Stomach smooth muscle (tissue), 2 donors: Measurements from ENCODE around the gene AP3B1.

Experiments used
- H3K27ac ChIP-seq: one replicate; pipeline ENCODE4 v1.7.0; 2013; ENCODE audit warnings: mild to moderate bottlenecking, low read length, inconsistent platforms
- H3K27me3 ChIP-seq, 2 donors: one replicate each; pipeline ENCODE4 v1.7.0; 2013; ENCODE audit warnings: low read length in 2 of 2; ENCODE audit not compliant: insufficient read depth in 2 of 2, control insufficient read depth in 1 of 2
- H3K36me3 ChIP-seq, 2 donors: one replicate each; pipeline ENCODE4 v1.7.0; 2013; ENCODE audit warnings: low read length in 2 of 2; ENCODE audit not compliant: control insufficient read depth in 2 of 2, insufficient read depth in 2 of 2
- H3K4me1 ChIP-seq: one replicate; pipeline ENCODE4 v1.7.0; 2013; ENCODE audit warnings: low read length; ENCODE audit not compliant: control insufficient read depth, insufficient read depth
- H3K4me3 ChIP-seq, 2 donors: one replicate each; pipeline ENCODE4 v1.7.0; 2013; ENCODE audit warnings: low read length in 2 of 2
- H3K9ac ChIP-seq, 2 donors: one replicate each; pipeline ENCODE4 v1.7.0; 2013; ENCODE audit warnings: low read length in 2 of 2, mild to moderate bottlenecking in 1 of 2
- H3K9me3 ChIP-seq, 2 donors: one replicate each; pipeline ENCODE4 v1.7.0; 2013; ENCODE audit warnings: low read length in 2 of 2; ENCODE audit not compliant: control insufficient read depth in 2 of 2
- donor health status: healthy.
- donor health status: Pancreatic carcinoma.

AP3B1 gene

GRCh38 chr5:78287833-78288232 lies 6.7 kb downstream of the AP3B1 start:
- Histone ChIP-seq H3K27me3 (no peaks in the 10 kb centered on the region), H3K9me3 (no peaks in the 10 kb centered on the region), H3K27ac (no peak overlapping the region), H3K4me1 (no peaks in the 10 kb centered on the region), H3K9ac (no peak overlapping the region), H3K4me3 (no peak overlapping the region), H3K36me3 (no peaks in the 10 kb centered on the region)

- no peak overlapping the region for H3K27ac ChIP-seq
- no peaks in the 10 kb centered on the region for H3K9me3 ChIP-seq
- H3K9ac ChIP-seq, result no peak overlapping the region
- H3K4me1 ChIP-seq, result no peaks in the 10 kb centered on the region
- H3K27me3 ChIP-seq, result no peaks in the 10 kb centered on the region
- no peaks in the 10 kb centered on the region for H3K36me3 ChIP-seq
- no peak overlapping the region for H3K4me3 ChIP-seq
Observed at GRCh38 chr5:78287169-78287568, 7.3 kb downstream of the AP3B1 start.

GRCh38 chr5:78286290-78286689 lies 8.2 kb downstream of the AP3B1 start:
- H3K27me3 ChIP-seq, result no peaks in the 10 kb centered on the region
- H3K36me3 ChIP-seq, result no peaks in the 10 kb centered on the region
- H3K4me1 ChIP-seq, result no peaks in the 10 kb centered on the region
- no peak overlapping the region for H3K27ac ChIP-seq
- H3K4me3 ChIP-seq, result no peak overlapping the region
- no peak overlapping the region for H3K9ac ChIP-seq
- no peaks in the 10 kb centered on the region for H3K9me3 ChIP-seq

DNA sequence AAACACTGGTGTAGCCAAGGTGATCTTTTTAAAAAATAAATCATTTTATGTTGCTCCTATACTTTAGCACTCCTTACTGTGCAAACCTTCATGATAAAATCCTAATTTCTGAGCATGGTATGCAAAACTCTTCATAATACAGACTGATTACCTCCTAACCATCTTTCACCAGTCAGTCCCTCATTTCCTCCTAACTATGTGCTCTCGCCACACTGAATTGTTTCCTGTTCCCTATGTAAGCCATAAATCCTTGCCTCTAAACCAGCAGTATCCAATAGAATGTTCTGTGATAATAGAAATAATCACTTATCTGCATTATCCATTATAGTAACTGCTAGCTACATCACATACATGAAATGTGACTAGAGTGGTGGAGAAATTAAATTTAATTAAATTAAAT lies 10.7 kb downstream of the AP3B1 start:
- Histone ChIP-seq H3K36me3 (no peaks in the 10 kb centered on the region), H3K9me3 (no peaks in the 10 kb centered on the region), H3K4me1 (no peaks in the 10 kb centered on the region), H3K9ac (no peak overlapping the region), H3K27me3 (no peaks in the 10 kb centered on the region), H3K27ac (no peak overlapping the region), H3K4me3 (no peak overlapping the region)

GRCh38 chr5:78283105-78283504 lies 11.4 kb downstream of the AP3B1 start:
- Histone ChIP-seq H3K4me1 (no peaks in the 10 kb centered on the region), H3K9me3 (no peaks in the 10 kb centered on the region), H3K27me3 (no peaks in the 10 kb centered on the region), H3K9ac (no peak overlapping the region), H3K36me3 (no peaks in the 10 kb centered on the region), H3K4me3 (no peak overlapping the region), H3K27ac (no peak overlapping the region)

- H3K4me3 ChIP-seq, result no peak overlapping the region
- H3K27me3 ChIP-seq, result no peaks in the 10 kb centered on the region
- H3K27ac ChIP-seq, result no peak overlapping the region
- H3K36me3 ChIP-seq, result no peaks in the 10 kb centered on the region
- H3K4me1 ChIP-seq, result no peaks in the 10 kb centered on the region
- H3K9me3 ChIP-seq, result no peaks in the 10 kb centered on the region
- H3K9ac ChIP-seq, result no peak overlapping the region
Observed at GRCh38 chr5:78280261-78280660, 14.2 kb downstream of the AP3B1 start.

DNA sequence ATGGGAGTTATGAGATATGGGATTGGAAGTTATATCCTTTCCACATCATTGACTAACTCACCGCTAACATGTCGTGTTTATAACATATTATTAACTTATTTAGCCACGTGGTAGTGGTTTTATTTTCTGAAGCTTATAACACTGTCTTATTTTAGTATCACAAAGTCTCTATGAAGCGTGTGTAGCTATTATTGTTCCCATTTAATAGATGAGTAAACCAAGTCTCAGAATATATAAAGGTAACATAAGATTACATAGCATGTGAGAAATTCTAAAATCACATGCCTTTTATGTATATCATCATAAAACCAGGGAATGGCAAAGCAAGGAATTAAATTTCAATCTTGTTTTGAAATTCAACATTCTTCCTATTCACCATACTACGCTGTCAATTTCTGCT lies 15.3 kb downstream of the AP3B1 start:
- Histone ChIP-seq H3K27me3 (no peaks in the 10 kb centered on the region), H3K27ac (no peak overlapping the region), H3K36me3 (no peaks in the 10 kb centered on the region), H3K4me1 (no peaks in the 10 kb centered on the region), H3K4me3 (no peak overlapping the region), H3K9ac (no peak overlapping the region), H3K9me3 (no peaks in the 10 kb centered on the region)

DNA sequence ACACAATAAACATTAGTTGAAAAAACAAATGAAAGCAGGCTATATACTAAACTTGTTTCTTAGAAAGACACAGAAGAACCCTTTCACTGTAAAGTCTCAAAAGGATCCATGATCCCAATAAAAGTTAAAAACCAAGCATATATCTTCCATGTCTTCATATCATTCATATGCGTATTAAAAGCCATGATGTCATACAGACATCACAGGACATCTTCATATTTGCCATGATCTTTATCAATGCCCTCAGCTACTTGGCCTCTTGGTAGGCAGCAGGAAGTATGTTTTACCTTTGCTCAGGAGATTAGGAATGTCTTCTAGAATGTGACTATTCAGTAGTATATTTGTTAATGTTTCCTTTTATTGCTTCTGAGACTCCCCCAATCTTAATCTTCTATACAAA lies 16.8 kb downstream of the AP3B1 start:
- Histone ChIP-seq H3K4me1 (peaks cover 4% of the 10 kb centered on the region), H3K4me3 (no peak overlapping the region), H3K27ac (no peak overlapping the region), H3K36me3 (no peaks in the 10 kb centered on the region), H3K9me3 (no peaks in the 10 kb centered on the region), H3K9ac (no peak overlapping the region), H3K27me3 (no peaks in the 10 kb centered on the region)

DNA sequence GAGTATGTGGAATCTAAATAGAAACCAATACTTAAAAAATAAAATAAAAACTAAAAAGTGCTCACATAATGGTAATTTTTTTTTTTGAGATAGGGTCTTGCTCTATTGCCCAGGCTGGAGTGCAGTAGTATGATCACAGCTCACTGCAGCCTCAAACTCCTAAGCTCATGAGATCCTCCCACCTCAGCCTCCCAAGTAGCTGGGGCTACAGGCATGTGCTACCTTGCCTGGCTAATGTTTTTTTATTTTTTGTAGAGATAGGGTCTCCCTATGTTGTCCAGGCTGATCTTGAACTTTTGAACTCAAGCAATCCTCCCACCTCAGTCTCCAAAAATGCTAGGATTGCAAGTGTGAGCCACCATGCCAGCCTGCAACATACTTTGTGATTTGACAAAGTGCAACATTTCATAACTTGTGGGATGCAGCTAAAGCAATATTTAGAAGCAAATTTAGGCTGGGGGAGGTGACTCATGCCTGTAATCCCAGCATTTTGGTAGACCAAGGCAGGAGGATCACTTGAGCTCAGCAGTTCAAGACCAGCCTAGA lies 18.4 kb downstream of the AP3B1 start:
- H3K4me1 ChIP-seq, result peaks cover 4% of the 10 kb centered on the region
- H3K27me3 ChIP-seq, result no peaks in the 10 kb centered on the region
- H3K9ac ChIP-seq, result no peak overlapping the region
- no peak overlapping the region for H3K4me3 ChIP-seq
- no peaks in the 10 kb centered on the region for H3K36me3 ChIP-seq
- H3K9me3 ChIP-seq, result no peaks in the 10 kb centered on the region
- no peak overlapping the region for H3K27ac ChIP-seq

DNA sequence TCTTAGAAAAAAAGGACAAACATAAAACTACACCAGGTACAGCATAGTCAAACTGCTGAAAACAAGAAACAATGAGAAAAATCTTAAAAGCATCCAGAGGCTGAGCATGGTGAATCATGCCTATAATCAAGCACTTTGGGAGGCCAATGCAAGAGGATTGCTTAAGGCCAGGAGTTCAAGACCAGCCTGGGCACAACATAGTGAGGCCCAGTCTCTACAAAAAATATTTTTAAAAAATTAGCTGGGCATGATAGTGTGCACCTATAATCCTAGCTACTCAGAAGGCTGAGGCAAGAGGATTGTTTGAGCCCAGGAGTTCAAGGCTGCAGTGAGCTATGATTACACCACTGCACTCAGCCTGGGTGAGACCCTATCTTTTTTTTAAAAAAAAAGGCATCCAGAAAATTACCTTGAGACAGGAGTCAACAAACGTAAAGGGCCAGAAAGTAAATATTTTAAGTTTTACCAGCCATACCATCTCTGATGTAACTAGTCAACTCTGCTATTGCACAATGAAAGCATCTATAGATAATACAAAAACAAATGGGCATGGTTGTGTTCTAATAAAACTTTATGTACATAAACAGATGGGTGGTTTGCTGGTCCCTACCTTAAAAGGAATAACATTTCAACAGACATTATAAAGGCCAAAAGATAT lies 19.8 kb downstream of the AP3B1 start:
- H3K4me3 ChIP-seq, result no peak overlapping the region
- H3K9ac ChIP-seq, result no peak overlapping the region
- H3K4me1 ChIP-seq, result peaks cover 4% of the 10 kb centered on the region
- no peaks in the 10 kb centered on the region for H3K36me3 ChIP-seq
- H3K27me3 ChIP-seq, result no peaks in the 10 kb centered on the region
- no peak overlapping the region for H3K27ac ChIP-seq
- no peaks in the 10 kb centered on the region for H3K9me3 ChIP-seq

DNA sequence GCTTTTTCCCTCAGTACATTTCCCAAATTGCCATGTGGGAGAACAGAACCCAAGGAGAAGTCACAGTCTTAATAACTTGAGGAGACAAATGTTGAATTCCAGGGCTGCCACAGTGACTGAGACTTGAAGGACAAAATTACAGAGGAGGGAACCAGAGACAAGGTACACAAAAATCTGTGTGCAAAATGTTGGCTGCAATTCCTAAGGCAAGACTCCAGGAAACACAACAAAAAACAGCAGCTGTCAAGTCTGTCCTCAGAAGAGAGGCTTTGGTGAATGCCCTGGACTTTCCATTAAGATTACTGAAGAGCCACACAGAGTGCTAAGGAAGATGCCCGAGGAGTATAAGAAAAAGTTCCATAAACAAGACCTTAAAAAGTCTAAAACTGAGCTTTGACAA lies 21.1 kb downstream of the AP3B1 start:
- H3K4me1 ChIP-seq, result peaks cover 4% of the 10 kb centered on the region
- H3K9me3 ChIP-seq, result no peaks in the 10 kb centered on the region
- H3K36me3 ChIP-seq, result no peaks in the 10 kb centered on the region
- H3K4me3 ChIP-seq, result no peak overlapping the region
- no peak overlapping the region for H3K27ac ChIP-seq
- no peak overlapping the region for H3K9ac ChIP-seq
- no peaks in the 10 kb centered on the region for H3K27me3 ChIP-seq
